GM15510 (cell line): ENCODE data around the gene STIP1.

Experiments used
- POLR2A ChIP-seq: IDR thresholded peaks from 3 replicates; pipeline ENCODE4 v1.6.1; 2011; ENCODE audit warnings: borderline replicate concordance; ENCODE audit not compliant: insufficient read length; ENCODE audit errors: extremely low read depth

The STIP1 gene

GRCh38 chr11:64207256-64208085 is 21.5 kb downstream of the STIP1 start:
- TF ChIP-seq POLR2A, result peak; percentile 54

- no peak for TF ChIP-seq POLR2A
Observed at GRCh38 chr11:64208086-64208795, 22.3 kb downstream of the STIP1 start.

GRCh38 chr11:64208796-64209562 is 23.0 kb downstream of the STIP1 start:
- TF ChIP-seq POLR2A, result no peak

GRCh38 chr11:64209563-64209843 is 23.5 kb downstream of the STIP1 start:
- no peak for TF ChIP-seq POLR2A

GRCh38 chr11:64210301-64211020 is 24.5 kb downstream of the STIP1 start:
- TF ChIP-seq POLR2A, result no peak

- no peak for TF ChIP-seq POLR2A
Observed at GRCh38 chr11:64211181-64211872, 25.4 kb downstream of the STIP1 start.

GRCh38 chr11:64216879-64217278 is 30.9 kb downstream of the STIP1 start:
- no peak for TF ChIP-seq POLR2A

GRCh38 chr11:64218628-64219353 is 32.8 kb downstream of the STIP1 start:
- no peak for TF ChIP-seq POLR2A

- no peak for TF ChIP-seq POLR2A
Observed at GRCh38 chr11:64219354-64219684, 33.3 kb downstream of the STIP1 start.

GRCh38 chr11:64219755-64220154 is 33.8 kb downstream of the STIP1 start:
- no peak for TF ChIP-seq POLR2A

GRCh38 chr11:64220271-64220670 is 34.3 kb downstream of the STIP1 start:
- no peak for TF ChIP-seq POLR2A

- TF ChIP-seq POLR2A, result no peak
Observed at GRCh38 chr11:64220798-64221197, 34.8 kb downstream of the STIP1 start.

GRCh38 chr11:64222651-64223000 is 36.7 kb downstream of the STIP1 start:
- TF ChIP-seq POLR2A, result no peak
